Smooth muscle cell (in vitro differentiated cells): Measurements from ENCODE around the gene C2CD2. TPM values are rescaled to one million over a fixed set of nuclear protein-coding genes. Genes with fewer than 3 reads are reported as not detected.

ENCODE experiments used
- DNase-seq: peaks from one replicate; lab custom pipeline; 2025; ENCODE audit not compliant: unreplicated experiment; lab: John Stamatoyannopoulos, UW
- H2AFZ ChIP-seq: fragments of 200-600 bp; sonication (generic); 2 replicates; pipeline ENCODE4 v1.6.0; 2016; ENCODE audit warnings: antibody characterized with exemption, low read depth, mild to moderate bottlenecking
- H3F3A ChIP-seq: fragments of 200-600 bp; sonication (generic); 2 replicates; pipeline ENCODE4 v1.6.0; 2017; ENCODE audit warnings: antibody characterized with exemption, low read depth
- H3K27ac ChIP-seq: fragments of 200-600 bp; sonication (generic); 2 replicates; pipeline ENCODE4 v1.5.1; 2016; ENCODE audit warnings: low read depth, mild to moderate bottlenecking
- H3K27me3 ChIP-seq: fragments of 200-600 bp; sonication (generic); 2 replicates; pipeline ENCODE4 v1.6.1; 2016; ENCODE audit warnings: low read depth, mild to moderate bottlenecking
- H3K36me3 ChIP-seq: fragments of 200-600 bp; sonication (generic); 2 replicates; pipeline ENCODE4 v1.5.1; 2016; ENCODE audit warnings: low read depth
- H3K4me1 ChIP-seq: fragments of 200-600 bp; sonication (generic); 2 replicates; pipeline ENCODE4 v1.5.1; 2016; ENCODE audit warnings: low read depth
- H3K4me2 ChIP-seq: fragments of 200-600 bp; sonication (generic); 2 replicates; pipeline ENCODE4 v1.6.0; 2016; ENCODE audit warnings: mild to moderate bottlenecking
- H3K4me3 ChIP-seq: fragments of 200-600 bp; sonication (generic); 2 replicates; pipeline ENCODE4 v1.5.1; 2016; ENCODE audit warnings: mild to moderate bottlenecking
- H3K79me2 ChIP-seq: fragments of 200-600 bp; sonication (generic); 2 replicates; pipeline ENCODE4 v1.6.0; 2016; ENCODE audit warnings: low read depth, mild to moderate bottlenecking
- H3K9ac ChIP-seq: fragments of 200-600 bp; sonication (generic); 2 replicates; pipeline ENCODE4 v1.6.0; 2016; ENCODE audit warnings: low read depth
- H3K9me3 ChIP-seq: fragments of 200-600 bp; sonication (generic); replicated peaks from 2 replicates; pipeline ENCODE4 v1.5.1; 2016; ENCODE audit warnings: low read depth
- H4K20me1 ChIP-seq: fragments of 200-600 bp; sonication (generic); 2 replicates; pipeline ENCODE4 v1.6.0; 2016; ENCODE audit warnings: low read depth
- CTCF ChIP-seq: fragments of 200-600 bp; sonication (generic); IDR thresholded peaks from 2 replicates; pipeline ENCODE4 v1.5.1; 2017; ENCODE audit warnings: borderline replicate concordance, mild to moderate bottlenecking, antibody characterized with exemption; ENCODE audit not compliant: insufficient read depth, poor library complexity, severe bottlenecking
- WGBS: methylation state at CpG from one replicate; pipeline ENCODE4 v1.1.7; 2016; ENCODE audit warnings: low lambda C conversion rate; 5-methylcytosine and 5-hydroxymethylcytosine counted together
- polyA plus RNA-seq: library from polyadenylated mRNA; unstranded; fragments of >200 nt; fragmentation: Nextera tagmentation; extraction: Ambion mirVana; gene quantifications from 2 replicates; pipeline ENCODE4 v1.2.1, GENCODE V29; 2016
- total RNA-seq: library from RNA; depleted of rRNA; stranded (reverse); fragments of >200 nt; gene quantifications from 2 replicates; pipeline ENCODE4 v1.2.3, GENCODE V29; 2014

Gene C2CD2
- total and polyA plus RNA-seq, 2 experiments from 2014 or later: 3.4 to 6.1 TPM

- Histone ChIP-seq H3K4me2 (no peak overlapping the region), H4K20me1 (no peaks in the 10 kb centered on the region), H3K9me3 (no peaks in the 10 kb centered on the region), H3F3A (no peaks in the 10 kb centered on the region), H3K27me3 (no peaks in the 10 kb centered on the region), H3K79me2 (no peaks in the 10 kb centered on the region), H3K4me3 (no peak overlapping the region), H3K36me3 (no peaks in the 10 kb centered on the region), H3K27ac (no peak overlapping the region), H3K4me1 (no peaks in the 10 kb centered on the region), H3K9ac (no peak overlapping the region), H2AFZ (no peak overlapping the region)
- no peak for TF ChIP-seq CTCF
- DNase-seq: no peak
- 93% methylated on average over 15 of the region's 15 CpGs for WGBS
Measured at GRCh38 chr21:41973427-41973831, 19.6 kb upstream of the C2CD2 start.

DNA sequence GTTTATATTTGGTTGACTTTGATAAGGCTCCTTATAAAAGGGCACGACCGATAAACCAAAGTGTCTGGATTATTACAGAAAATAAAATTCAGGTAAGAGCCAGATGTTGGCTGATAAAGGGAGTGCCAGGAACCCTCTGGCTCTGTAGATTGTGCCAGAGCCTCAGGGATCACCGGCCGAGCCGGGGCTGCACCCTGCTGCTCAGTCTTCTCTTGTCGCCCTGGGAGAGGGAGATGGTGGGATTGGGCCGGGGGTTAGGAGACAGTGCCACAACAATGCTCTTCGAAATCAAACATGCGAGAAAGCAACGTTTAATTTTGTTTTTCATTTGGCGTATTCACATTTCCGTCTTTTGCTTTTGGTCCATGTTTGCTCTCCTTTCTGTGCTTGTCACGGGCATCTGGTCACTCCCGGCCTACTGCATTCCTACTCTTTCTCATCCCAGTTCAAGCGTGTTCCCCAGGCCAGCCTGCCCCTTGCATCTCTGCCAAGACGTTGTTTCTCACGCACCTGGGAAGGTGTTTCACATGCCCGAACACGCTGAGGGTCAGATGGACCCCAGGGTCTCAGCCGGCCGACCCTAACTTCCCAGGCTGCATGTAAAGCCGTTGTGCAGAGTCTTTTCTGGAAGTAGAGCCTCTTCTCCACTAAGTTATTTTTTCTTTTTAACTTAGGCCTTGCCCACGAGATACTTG is 18.8 kb upstream of the C2CD2 start:
- Histone ChIP-seq H3K4me2 (no peak overlapping the region), H3K4me1 (no peaks in the 10 kb centered on the region), H3K9ac (no peak overlapping the region), H3K27me3 (no peaks in the 10 kb centered on the region), H3K9me3 (no peaks in the 10 kb centered on the region), H3K79me2 (no peaks in the 10 kb centered on the region), H3F3A (no peaks in the 10 kb centered on the region), H3K36me3 (no peaks in the 10 kb centered on the region), H4K20me1 (no peaks in the 10 kb centered on the region), H3K4me3 (no peak overlapping the region), H3K27ac (no peak overlapping the region), H2AFZ (no peak overlapping the region)
- 90% methylated on average over 23 of the region's 23 CpGs for WGBS
- DNase-seq: no peak
- TF ChIP-seq CTCF: no peak

GRCh38 chr21:41971891-41972290 is 18.1 kb upstream of the C2CD2 start:
- no peaks in the 10 kb centered on the region for H3K4me1 ChIP-seq
- no peak overlapping the region for H3K9ac ChIP-seq
- no peak overlapping the region for H3K4me2 ChIP-seq
- H3K27ac ChIP-seq: no peak overlapping the region
- no peak for TF ChIP-seq CTCF
- WGBS: 80% methylated on average over 6 of the region's 6 CpGs
- H3K9me3 ChIP-seq: no peaks in the 10 kb centered on the region
- DNase-seq: no peak
- H3K79me2 ChIP-seq: no peaks in the 10 kb centered on the region
- no peaks in the 10 kb centered on the region for H3K27me3 ChIP-seq
- no peaks in the 10 kb centered on the region for H4K20me1 ChIP-seq
- no peaks in the 10 kb centered on the region for H3K36me3 ChIP-seq
- no peak overlapping the region for H2AFZ ChIP-seq
- H3F3A ChIP-seq: no peaks in the 10 kb centered on the region
- H3K4me3 ChIP-seq: no peak overlapping the region
